ENCODE data around the gene CSTF1.

Gene CSTF1

GRCh38 chr20:56443654-56444540 is 51.5 kb downstream of the CSTF1 start:
- Histone ChIP-seq H3K27me3 (replicated peaks) (no peaks in the 10 kb centered on the region), H3K4me3 (ENCODE audit: low read depth, low read length) (no peak overlapping the region), H3K27ac (no peak overlapping the region), H3K36me3 (replicated peaks) (no peaks in the 10 kb centered on the region)
- DNase-seq = peak; percentile 18
- in situ Hi-C loops (cut with HindIII; ENCODE audit: low pct_ligation_motif_present, low sequenced_read_pairs) = no loop called here
- TF ChIP-seq CTCF (IDR thresholded peaks at IDR 0.05; ENCODE audit: low read depth, low read length, missing control alignments) = no peak

- no peak for TF ChIP-seq CTCF (IDR thresholded peaks at IDR 0.05; ENCODE audit: low read depth, low read length, missing control alignments)
- Histone ChIP-seq H3K36me3 (replicated peaks) (no peaks in the 10 kb centered on the region), H3K4me3 (ENCODE audit: low read depth, low read length) (no peak overlapping the region), H3K27me3 (replicated peaks) (no peaks in the 10 kb centered on the region), H3K27ac (no peak overlapping the region)
- DNase-seq = no peak
- in situ Hi-C loops (cut with HindIII; ENCODE audit: low pct_ligation_motif_present, low sequenced_read_pairs) = no loop called here
Measured at GRCh38 chr20:56445130-56445529, 52.7 kb downstream of the CSTF1 start.

GRCh38 chr20:56445540-56445939 is 53.1 kb downstream of the CSTF1 start:
- no peak for TF ChIP-seq CTCF (IDR thresholded peaks at IDR 0.05; ENCODE audit: low read depth, low read length, missing control alignments)
- in situ Hi-C loops (cut with HindIII; ENCODE audit: low pct_ligation_motif_present, low sequenced_read_pairs) = no loop called here
- Histone ChIP-seq H3K27me3 (replicated peaks) (no peaks in the 10 kb centered on the region), H3K27ac (no peak overlapping the region), H3K4me3 (ENCODE audit: low read depth, low read length) (no peak overlapping the region), H3K36me3 (replicated peaks) (no peaks in the 10 kb centered on the region)
- DNase-seq = no peak

GRCh38 chr20:56447227-56447626 is 54.8 kb downstream of the CSTF1 start:
- H3K27ac ChIP-seq = no peak overlapping the region
- H3K27me3 ChIP-seq (replicated peaks) = no peaks in the 10 kb centered on the region
- no peaks in the 10 kb centered on the region for H3K36me3 ChIP-seq (replicated peaks)
- no peak for DNase-seq
- in situ Hi-C loops (cut with HindIII; ENCODE audit: low pct_ligation_motif_present, low sequenced_read_pairs) = no loop called here
- no peak for TF ChIP-seq CTCF (IDR thresholded peaks at IDR 0.05; ENCODE audit: low read depth, low read length, missing control alignments)
- no peak overlapping the region for H3K4me3 ChIP-seq (ENCODE audit: low read depth, low read length)

GRCh38 chr20:56449459-56449858 is 57.0 kb downstream of the CSTF1 start:
- DNase-seq = no peak
- no peak for TF ChIP-seq CTCF (IDR thresholded peaks at IDR 0.05; ENCODE audit: low read depth, low read length, missing control alignments)
- no peak overlapping the region for H3K27ac ChIP-seq
- H3K27me3 ChIP-seq (replicated peaks) = no peaks in the 10 kb centered on the region
- no peak overlapping the region for H3K4me3 ChIP-seq (ENCODE audit: low read depth, low read length)
- H3K36me3 ChIP-seq (replicated peaks) = no peaks in the 10 kb centered on the region
- in situ Hi-C loops (cut with HindIII; ENCODE audit: low pct_ligation_motif_present, low sequenced_read_pairs) = no loop called here
